HepG2 (cell line): ENCODE measurements around the gene MEI1. TPM values are rescaled to one million over a fixed set of nuclear protein-coding genes. Genes with fewer than 3 reads are reported as not detected.

Experiments used
- ATAC-seq: fragments of 200-7000 bp; cut with Tn5 transposase; 3 replicates; pipeline ENCODE4 v1.9.1; 2020; ENCODE audit warnings: mild to moderate bottlenecking, moderate library complexity
- BruUV-seq: library from RNA; stranded (reverse); fragments of 400-500 nt; replicated peaks from 2 replicates; lab custom pipeline; 2021; lab: Mats Ljungman, UMichigan
- CTCF ChIA-PET: fragments of 300-600 bp; formaldehyde crosslinking; extraction: SDS; loops from one replicate; lab custom pipeline; 2021; ENCODE audit warnings: low total read pairs, inconsistent platforms, low intra/inter-chr PET ratio; lab: Yijun Ruan, JAX
- POLR2A ChIA-PET: fragments of 350-600 bp; sonication (Branson Sonifier 250); formaldehyde crosslinking; loops from one replicate; lab custom pipeline; 2020; ENCODE audit warnings: antibody characterized with exemption, inconsistent platforms; lab: Yijun Ruan, JAX
- DNase-seq: peaks from one replicate; pipeline ENCODE4 v3.0.0-alpha.2; 2015; ENCODE audit warnings: low spot score
- FAIRE-seq: peaks from 3 replicates; lab custom pipeline; 2011; peaks lifted over from hg19 to GRCh38; lab: Jason Lieb, UNC
- H2AFZ ChIP-seq: one replicate; pipeline ENCODE4 v1.6.1; 2011; ENCODE audit warnings: low read length, inconsistent platforms
- H3K27ac ChIP-seq: fragments of 300-600 bp; 3 replicates; pipeline ENCODE4 v1.8.0; 2011; ENCODE audit warnings: mixed run types, mild to moderate bottlenecking, mixed read lengths, low read length, inconsistent platforms; ENCODE audit not compliant: insufficient read depth; ENCODE audit errors: extremely low read length
- H3K27me3 ChIP-seq, 2 experiments: fragments of 200-600 bp in 1 of 2; 2 replicates in 1 of 2; 3 replicates in 1 of 2; pipeline versions ENCODE4 v1.6.0 to v1.8.0; 2011; ENCODE audit warnings: low read length in 2 of 2, mild to moderate bottlenecking in 2 of 2, moderate library complexity in 2 of 2, inconsistent platforms in 1 of 2; ENCODE audit not compliant: insufficient read depth in 2 of 2, control insufficient read depth in 1 of 2
- H3K36me3 ChIP-seq, 2 experiments: fragments of 200-600 bp in 1 of 2; replicated peaks in 1 of 2; 2 replicates in 1 of 2; 3 replicates in 1 of 2; pipeline versions ENCODE4 v1.5.1 to v1.8.0; 2011; ENCODE audit warnings: low read length in 2 of 2, inconsistent platforms in 1 of 2; ENCODE audit not compliant: insufficient read depth in 2 of 2, control insufficient read depth in 1 of 2
- H3K4me1 ChIP-seq: 2 replicates; pipeline ENCODE4 v1.5.1; 2012; ENCODE audit warnings: low read length, inconsistent platforms; ENCODE audit not compliant: insufficient read depth
- H3K4me2 ChIP-seq: 2 replicates; pipeline ENCODE4 v1.6.0; 2011; ENCODE audit warnings: low read depth, low read length, inconsistent platforms
- H3K4me3 ChIP-seq, 3 experiments: fragments of 200-600 bp in 1 of 3; sonication (generic), shearing (Covaris generic) in 1 of 3; replicated peaks in 1 of 3; 2 replicates each; pipeline ENCODE4 v1.5.1; 2011 to 2016; ENCODE audit warnings: low read length in 3 of 3, inconsistent platforms in 2 of 3, low read depth in 2 of 3, mild to moderate bottlenecking in 2 of 3, control low read depth in 1 of 3, mixed read lengths in 1 of 3; ENCODE audit not compliant: insufficient read depth in 1 of 3
- H3K79me2 ChIP-seq: one replicate; pipeline ENCODE4 v1.6.1; 2011; ENCODE audit warnings: low read length, inconsistent platforms; ENCODE audit not compliant: insufficient read depth
- H3K9ac ChIP-seq: 2 replicates; pipeline ENCODE4 v1.6.0; 2011; ENCODE audit warnings: mild to moderate bottlenecking, low read depth, low read length, inconsistent platforms; ENCODE audit not compliant: insufficient read depth
- H3K9me3 ChIP-seq: 2 replicates; pipeline ENCODE4 v1.5.1; 2012; ENCODE audit warnings: mild to moderate bottlenecking, low read length
- H4K20me1 ChIP-seq: 2 replicates; pipeline ENCODE4 v1.6.0; 2011; ENCODE audit warnings: inconsistent platforms, mild to moderate bottlenecking, low read length, moderate library complexity; ENCODE audit not compliant: insufficient read depth
- CEBPB ChIP-seq: IDR thresholded peaks from 2 replicates; pipeline ENCODE4 v1.6.1; 2011; ENCODE audit warnings: low read depth, low read length, improper control_type of control experiment, borderline replicate concordance
- CEBPG ChIP-seq: IDR thresholded peaks from 2 replicates; pipeline ENCODE4 v1.6.1; 2016
- CENPBD1 ChIP-seq: sonication (generic); formaldehyde crosslinking; IDR thresholded peaks from 2 replicates; pipeline ENCODE4 v1.8.0; 2022; ENCODE audit warnings: missing genetic modification reagents, low read depth, mild to moderate bottlenecking, borderline replicate concordance
- KDM4B ChIP-seq: sonication (generic); formaldehyde crosslinking; IDR thresholded peaks from 2 replicates; pipeline ENCODE4 v1.4.0; 2020; ENCODE audit warnings: missing genetic modification reagents
- MED13 ChIP-seq: sonication (generic); formaldehyde crosslinking; IDR thresholded peaks from 2 replicates; pipeline ENCODE4 v1.5.0; 2020; ENCODE audit warnings: missing genetic modification reagents
- SMAD3 ChIP-seq: sonication (generic); formaldehyde crosslinking; IDR thresholded peaks from 2 replicates; pipeline ENCODE4 v1.4.0; 2020; ENCODE audit warnings: missing genetic modification reagents
- SP4 ChIP-seq: sonication (generic); formaldehyde crosslinking; IDR thresholded peaks from 2 replicates; pipeline ENCODE4 v1.8.1; 2023; ENCODE audit warnings: mild to moderate bottlenecking, missing genetic modification reagents
- THAP9 ChIP-seq: sonication (generic); formaldehyde crosslinking; IDR thresholded peaks from 2 replicates; pipeline ENCODE4; 2020; ENCODE audit warnings: missing genetic modification reagents, mild to moderate bottlenecking, borderline replicate concordance
- ZNF121 ChIP-seq: sonication (generic); formaldehyde crosslinking; IDR thresholded peaks from 2 replicates; pipeline ENCODE4 v1.5.0; 2020; ENCODE audit warnings: mild to moderate bottlenecking, missing genetic modification reagents
- ZNF572 ChIP-seq: sonication (generic); formaldehyde crosslinking; IDR thresholded peaks from 2 replicates; pipeline ENCODE4 v1.5.1; 2020; ENCODE audit warnings: mild to moderate bottlenecking, missing genetic modification reagents
- ZNF687 ChIP-seq: sonication (generic); formaldehyde crosslinking; IDR thresholded peaks from 2 replicates; pipeline ENCODE4 v1.5.1; 2020; ENCODE audit warnings: mild to moderate bottlenecking, missing genetic modification reagents, moderate library complexity
- ZNF879 ChIP-seq: sonication (generic); formaldehyde crosslinking; IDR thresholded peaks from 2 replicates; pipeline ENCODE4 v1.8.1; 2023; ENCODE audit warnings: missing genetic modification reagents
- WGBS: methylation state at CpG from one replicate; pipeline ENCODE4 v1.1.6; 2017; ENCODE audit warnings: low lambda C conversion rate; 5-methylcytosine and 5-hydroxymethylcytosine counted together
- in situ Hi-C: cut with HindIII; loops from 2 replicates; pipeline ENCODE4 v1.10.0; 2017; ENCODE audit warnings: low pct_unique_long_range_greater_than_20kb; ENCODE audit not compliant: extremely low pct_ligation_motif_present
- intact Hi-C: fragments of 100-400 bp; cut with micrococcal nuclease; formaldehyde crosslinking; loops from one replicate; pipeline ENCODE4 v1.10.0; 2022; ENCODE audit not compliant: unreplicated experiment
- polyA plus RNA-seq, 8 experiments: library from polyadenylated mRNA; depleted of rRNA in 3 of 8; stranded (reverse) in 7 of 8; unstranded in 1 of 8; fragments of >200 nt; fragmentation: Illumina TruSeq in 4 of 8; extraction: Trizol in 4 of 8; gene quantifications; 2 replicates each; pipeline versions ENCODE4 v1.2.1 to v1.2.3, GENCODE V29; 2011 to 2016; ENCODE audit warnings: low read depth in 4 of 8, missing spikeins in 1 of 8, mixed read lengths in 1 of 8; ENCODE audit not compliant: insufficient read depth in 1 of 8
- total RNA-seq, 5 experiments: library from RNA; depleted of rRNA; stranded (reverse); fragments of >200 nt; fragmentation: Illumina TruSeq; extraction: Trizol; gene quantifications; 2 replicates each; pipeline ENCODE4 v1.2.3, GENCODE V29; 2016; ENCODE audit warnings: low read depth in 1 of 5

Gene MEI1
- total and polyA plus RNA-seq, 2 of the 13 experiments (the other 11 are each of a cell fraction or from before 2014, with no cell fraction given), result 0.75 to 1.9 TPM

- no peak for TF ChIP-seq THAP9 (CRISPR knock-in tag)
- peak; percentile 81 for TF ChIP-seq ZNF121 (CRISPR knock-in tag)
- TF ChIP-seq ZNF879, result no peak
- TF ChIP-seq CEBPG, result peak; percentile 71
- peak; percentile 71; the same call in 1 of the 2 replicates for TF ChIP-seq CEBPB
- TF ChIP-seq CENPBD1 (CRISPR knock-in tag), result no peak
- TF ChIP-seq SMAD3 (CRISPR knock-in tag), result no peak
Measured at GRCh38 chr22:41842996-41843970, 144.0 kb downstream of the MEI1 start (continued).

GRCh38 chr22:41844036-41844435 lies 144.7 kb downstream of the MEI1 start:
- no peak overlapping the region for H2AFZ ChIP-seq
- in situ Hi-C loops, result no loop called here
- no peak for FAIRE-seq
- H3K27me3 ChIP-seq, result no peaks in the 10 kb centered on the region
- H3K4me2 ChIP-seq, result no peak overlapping the region
- H3K27ac ChIP-seq, result no peak overlapping the region
- ATAC-seq, result no peak
- H3K4me3 ChIP-seq, result no peak overlapping the region
- TF ChIP-seq ZNF687 (CRISPR knock-in tag), result no peak
- no peak for TF ChIP-seq MED13 (CRISPR knock-in tag)
- no peak for TF ChIP-seq ZNF572 (CRISPR knock-in tag)
- TF ChIP-seq KDM4B, result no peak
- TF ChIP-seq SP4 (CRISPR knock-in tag), result no peak
- H3K9ac ChIP-seq, result no peak overlapping the region
- peaks cover 88% of the 10 kb centered on the region for H4K20me1 ChIP-seq
- CTCF ChIA-PET, result no interaction called here
- H3K79me2 ChIP-seq, result peaks cover 98% of the 10 kb centered on the region
- peaks cover 6 to 34% of the 10 kb centered on the region in 2 experiments for H3K36me3 ChIP-seq
- no peak for DNase-seq
- no peaks in the 10 kb centered on the region for H3K9me3 ChIP-seq
- intact Hi-C loops, result no loop called here
- WGBS, result 83% methylated on average over 1 of the region's 1 CpG
- BruUV-seq, result no TSS peak
- H3K4me1 ChIP-seq, result peaks cover 85% of the 10 kb centered on the region
- POLR2A ChIA-PET, result interaction anchor here (0.8 to 3.8 kb wide), 3 partner anchors 11 to 43 kb away, joined by 3 to 24 read pairs (median 5); partner anchors contain the start of genes CCDC134 and SREBF2
